ENCODE data around the gene MOK.

MOK gene

DNA sequence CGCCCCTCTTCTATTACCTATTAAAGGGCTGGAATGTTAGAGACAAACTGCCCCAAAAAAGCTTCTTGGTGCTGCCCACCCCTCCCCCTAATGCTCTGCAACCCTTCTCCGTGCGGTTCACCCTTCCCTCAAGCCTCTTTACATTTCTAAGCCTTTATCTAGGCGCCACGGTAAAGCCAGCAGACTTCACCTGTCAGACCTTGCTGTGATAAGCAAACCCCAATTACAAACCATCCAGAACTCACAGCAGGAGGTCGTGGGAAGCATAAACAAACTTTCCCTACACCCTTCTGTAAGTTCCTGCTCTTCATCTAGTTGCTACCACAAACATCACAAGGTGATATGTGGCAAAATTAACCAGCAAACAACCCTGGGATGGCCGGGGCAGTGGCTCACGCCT, 56.8 kb downstream of the MOK start:
- TF ChIP-seq, protein P1, sequence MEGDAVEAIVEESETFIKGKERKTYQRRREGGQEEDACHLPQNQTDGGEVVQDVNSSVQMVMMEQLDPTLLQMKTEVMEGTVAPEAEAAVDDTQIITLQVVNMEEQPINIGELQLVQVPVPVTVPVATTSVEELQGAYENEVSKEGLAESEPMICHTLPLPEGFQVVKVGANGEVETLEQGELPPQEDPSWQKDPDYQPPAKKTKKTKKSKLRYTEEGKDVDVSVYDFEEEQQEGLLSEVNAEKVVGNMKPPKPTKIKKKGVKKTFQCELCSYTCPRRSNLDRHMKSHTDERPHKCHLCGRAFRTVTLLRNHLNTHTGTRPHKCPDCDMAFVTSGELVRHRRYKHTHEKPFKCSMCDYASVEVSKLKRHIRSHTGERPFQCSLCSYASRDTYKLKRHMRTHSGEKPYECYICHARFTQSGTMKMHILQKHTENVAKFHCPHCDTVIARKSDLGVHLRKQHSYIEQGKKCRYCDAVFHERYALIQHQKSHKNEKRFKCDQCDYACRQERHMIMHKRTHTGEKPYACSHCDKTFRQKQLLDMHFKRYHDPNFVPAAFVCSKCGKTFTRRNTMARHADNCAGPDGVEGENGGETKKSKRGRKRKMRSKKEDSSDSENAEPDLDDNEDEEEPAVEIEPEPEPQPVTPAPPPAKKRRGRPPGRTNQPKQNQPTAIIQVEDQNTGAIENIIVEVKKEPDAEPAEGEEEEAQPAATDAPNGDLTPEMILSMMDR (IDR thresholded peaks at IDR 0.05): no peak

DNA sequence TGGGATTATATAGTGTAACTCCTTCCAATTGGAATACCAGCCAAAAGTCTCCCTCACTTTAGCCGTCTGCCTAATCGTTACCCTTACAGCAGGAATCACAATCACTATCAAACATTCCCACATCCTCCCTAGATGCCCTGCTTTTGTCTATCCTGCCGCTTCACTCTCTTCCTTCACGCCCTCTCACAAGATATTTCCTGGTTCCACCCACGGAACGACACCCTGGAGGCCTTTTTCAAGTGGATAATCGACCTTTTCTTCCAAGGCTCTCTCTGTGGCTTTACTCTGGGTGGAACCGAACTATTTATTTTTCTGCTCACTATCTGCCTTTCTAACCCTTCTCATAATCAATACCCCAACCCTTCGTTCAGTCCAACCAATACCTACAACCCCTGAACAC, 58.9 kb downstream of the MOK start:
- TF ChIP-seq, protein P1 (IDR thresholded peaks at IDR 0.05): no peak

DNA sequence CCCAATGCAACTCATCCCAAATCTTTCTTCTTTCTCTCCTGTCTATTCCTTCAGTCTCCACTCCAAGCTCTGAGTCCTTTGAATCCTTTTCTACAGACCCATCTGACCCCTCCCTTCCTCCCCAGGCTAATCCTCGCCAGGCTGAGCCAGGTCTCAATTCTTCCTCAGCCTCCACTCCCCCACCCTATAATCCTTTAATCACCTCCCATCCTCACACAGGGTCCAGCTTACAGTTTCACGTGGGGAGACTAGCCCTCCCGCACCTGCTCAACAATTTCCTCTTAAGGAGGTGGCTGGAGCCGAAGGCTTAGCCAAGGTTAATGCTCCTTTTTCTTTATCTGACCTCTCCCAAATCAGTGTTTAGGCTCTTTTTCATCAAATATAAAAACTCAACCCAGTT, 63.8 kb downstream of the MOK start:
- TF ChIP-seq, protein P1 (IDR thresholded peaks at IDR 0.05): no peak

DNA sequence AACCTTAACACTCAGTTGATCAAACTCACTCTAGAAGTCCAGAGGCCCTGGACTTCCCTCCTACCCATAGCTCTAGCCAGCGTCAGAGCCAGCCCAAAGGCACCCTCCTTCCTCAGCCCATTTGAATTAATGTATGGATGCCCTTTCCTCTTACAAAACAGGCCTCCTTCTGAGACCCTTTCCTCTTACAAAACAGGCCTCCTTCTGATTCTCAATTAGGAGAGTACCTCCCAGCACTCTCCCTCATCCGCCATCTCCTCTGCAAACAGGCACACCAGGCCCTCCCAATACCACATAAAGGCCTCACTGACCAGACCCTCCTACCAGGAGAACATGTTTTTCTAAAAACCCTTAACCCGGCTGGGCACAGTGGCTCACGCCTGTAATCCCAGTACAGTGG, 65.7 kb downstream of the MOK start:
- TF ChIP-seq, protein P1 (IDR thresholded peaks at IDR 0.05): no peak

DNA sequence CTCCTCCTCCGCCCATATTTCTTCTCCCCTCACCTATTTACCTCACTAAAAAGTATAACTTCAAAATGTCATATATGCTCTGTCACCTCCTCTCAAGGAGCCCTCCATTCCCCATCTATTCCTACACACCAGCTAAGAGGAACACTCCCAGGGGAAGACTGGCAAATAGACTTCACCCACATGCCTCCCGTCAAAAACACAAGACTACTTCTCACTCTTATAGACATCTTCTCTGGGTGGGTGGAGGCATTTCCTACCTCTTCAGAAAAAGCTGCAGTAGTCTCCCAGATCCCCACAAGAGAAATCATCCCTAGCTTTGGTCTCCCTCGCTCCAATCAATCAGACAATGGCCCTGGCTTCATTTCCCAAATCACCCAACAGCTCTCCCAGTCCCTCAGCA, 66.2 kb downstream of the MOK start:
- TF ChIP-seq, protein P1 (IDR thresholded peaks at IDR 0.05): no peak

DNA sequence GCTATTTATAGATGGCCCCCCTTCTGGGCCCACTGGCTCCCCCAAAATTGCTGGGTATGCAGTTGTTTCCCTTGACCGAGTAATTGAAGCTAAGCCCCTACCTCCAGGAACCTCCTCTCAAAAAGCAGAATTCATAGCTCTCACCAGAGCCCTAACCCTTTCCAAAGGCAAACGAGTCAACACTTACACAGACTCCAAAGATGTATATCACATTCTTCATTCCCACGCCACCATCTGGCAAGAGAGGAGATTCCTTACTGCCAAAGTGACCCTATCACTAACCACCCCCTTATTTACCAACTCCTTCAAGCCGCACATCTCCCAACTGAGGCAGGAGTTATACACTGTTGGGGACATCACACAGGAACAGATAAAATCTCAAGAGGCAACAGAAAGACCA, 66.8 kb downstream of the MOK start:
- TF ChIP-seq, protein P1 (IDR thresholded peaks at IDR 0.05): no peak

DNA sequence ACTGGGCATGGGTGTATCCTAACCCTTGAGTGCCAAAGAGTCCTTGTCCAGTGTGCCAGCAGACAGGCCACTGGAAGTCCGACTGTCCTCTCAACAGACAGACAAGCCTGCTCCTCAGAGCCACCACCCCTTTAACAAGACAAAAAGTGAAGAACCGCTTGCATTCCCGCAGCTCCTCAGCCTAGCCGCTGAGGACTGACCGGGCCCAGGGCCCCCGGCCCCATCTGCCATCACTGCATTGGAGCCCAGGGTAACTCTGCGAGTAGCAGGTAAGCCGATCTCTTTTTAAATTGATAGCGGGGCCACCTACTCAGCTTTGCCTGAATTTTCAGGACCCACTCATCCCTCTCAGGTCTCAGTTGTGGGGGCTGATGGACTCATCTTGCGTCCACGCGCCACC, 68.9 kb downstream of the MOK start:
- TF ChIP-seq, protein P1 (IDR thresholded peaks at IDR 0.05): no peak

DNA sequence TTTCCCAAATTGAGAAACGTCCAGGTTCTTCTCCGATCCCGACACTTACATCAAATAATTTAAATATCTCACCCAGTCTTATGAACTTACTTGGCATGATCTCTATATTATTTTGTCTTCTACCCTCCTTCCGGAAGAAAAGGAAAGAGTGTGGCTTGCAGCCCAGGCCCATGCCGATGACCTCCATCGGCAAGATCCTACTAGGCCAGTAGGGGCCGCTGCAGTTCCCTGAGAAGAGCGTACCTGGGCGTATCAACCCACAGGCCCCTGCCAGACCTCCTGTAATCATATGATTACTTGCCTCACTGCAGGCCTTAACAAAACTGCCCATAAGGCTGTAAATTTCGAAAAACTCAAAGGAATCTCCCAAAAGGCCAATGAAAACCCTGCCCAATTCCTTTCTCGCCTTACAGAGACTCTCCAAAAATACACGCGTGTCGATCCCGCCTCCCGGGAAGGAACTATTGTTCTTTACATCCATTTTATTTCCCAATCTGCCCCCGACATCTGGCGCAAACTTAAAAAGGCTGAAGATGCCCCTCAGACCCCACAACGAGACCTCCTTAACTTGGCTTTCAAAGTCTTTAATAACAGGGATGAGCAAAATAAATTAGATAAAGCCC, 69.6 kb downstream of the MOK start:
- TF ChIP-seq, protein P1 (IDR thresholded peaks at IDR 0.05): peak; percentile 92
